Measurements from ENCODE around the gene CEP63. TPM values are rescaled to one million over a fixed set of nuclear protein-coding genes. Genes with fewer than 3 reads are reported as not detected.

CEP63 gene
- total RNA-seq, 1 donor from 2014 or later: 24.8 TPM

DNA sequence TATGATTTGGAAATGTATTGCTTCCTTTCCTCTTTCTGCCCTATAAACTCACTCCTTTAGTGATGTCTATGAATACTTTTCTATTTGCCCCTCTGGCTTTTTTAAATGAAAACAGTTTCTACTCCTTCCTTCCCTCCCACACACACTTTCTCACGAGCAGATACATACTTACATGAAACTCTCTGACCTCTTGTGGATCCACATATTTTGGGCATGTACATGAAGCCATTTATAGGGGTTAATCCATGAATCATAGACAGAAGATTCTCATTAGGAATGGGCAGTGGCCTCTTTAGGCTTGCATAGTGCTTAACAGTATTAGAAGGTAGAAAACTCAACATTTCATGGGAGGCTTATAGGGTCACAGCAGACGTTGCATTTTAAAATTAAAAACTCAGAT lies 24.9 kb upstream of the CEP63 start:
- Mint-ChIP-seq H3K4me1 (ENCODE audit: low read depth) (peaks cover 67% of the 10 kb centered on the region), H3K27ac (ENCODE audit: unreplicated experiment) (peak overlapping the region; percentile 96), H3K36me3 (ENCODE audit: low read depth) (no peaks in the 10 kb centered on the region), H3K9me3 (ENCODE audit: low read depth) (no peaks in the 10 kb centered on the region), H3K27me3 (ENCODE audit: low read depth) (no peaks in the 10 kb centered on the region), H3K4me3 (ENCODE audit: unreplicated experiment) (no peak overlapping the region)
- no peak for DNase-seq (ENCODE audit: low spot score)
- TF ChIP-seq, protein P1, sequence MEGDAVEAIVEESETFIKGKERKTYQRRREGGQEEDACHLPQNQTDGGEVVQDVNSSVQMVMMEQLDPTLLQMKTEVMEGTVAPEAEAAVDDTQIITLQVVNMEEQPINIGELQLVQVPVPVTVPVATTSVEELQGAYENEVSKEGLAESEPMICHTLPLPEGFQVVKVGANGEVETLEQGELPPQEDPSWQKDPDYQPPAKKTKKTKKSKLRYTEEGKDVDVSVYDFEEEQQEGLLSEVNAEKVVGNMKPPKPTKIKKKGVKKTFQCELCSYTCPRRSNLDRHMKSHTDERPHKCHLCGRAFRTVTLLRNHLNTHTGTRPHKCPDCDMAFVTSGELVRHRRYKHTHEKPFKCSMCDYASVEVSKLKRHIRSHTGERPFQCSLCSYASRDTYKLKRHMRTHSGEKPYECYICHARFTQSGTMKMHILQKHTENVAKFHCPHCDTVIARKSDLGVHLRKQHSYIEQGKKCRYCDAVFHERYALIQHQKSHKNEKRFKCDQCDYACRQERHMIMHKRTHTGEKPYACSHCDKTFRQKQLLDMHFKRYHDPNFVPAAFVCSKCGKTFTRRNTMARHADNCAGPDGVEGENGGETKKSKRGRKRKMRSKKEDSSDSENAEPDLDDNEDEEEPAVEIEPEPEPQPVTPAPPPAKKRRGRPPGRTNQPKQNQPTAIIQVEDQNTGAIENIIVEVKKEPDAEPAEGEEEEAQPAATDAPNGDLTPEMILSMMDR (IDR thresholded peaks at IDR 0.05): peak; percentile 25

DNA sequence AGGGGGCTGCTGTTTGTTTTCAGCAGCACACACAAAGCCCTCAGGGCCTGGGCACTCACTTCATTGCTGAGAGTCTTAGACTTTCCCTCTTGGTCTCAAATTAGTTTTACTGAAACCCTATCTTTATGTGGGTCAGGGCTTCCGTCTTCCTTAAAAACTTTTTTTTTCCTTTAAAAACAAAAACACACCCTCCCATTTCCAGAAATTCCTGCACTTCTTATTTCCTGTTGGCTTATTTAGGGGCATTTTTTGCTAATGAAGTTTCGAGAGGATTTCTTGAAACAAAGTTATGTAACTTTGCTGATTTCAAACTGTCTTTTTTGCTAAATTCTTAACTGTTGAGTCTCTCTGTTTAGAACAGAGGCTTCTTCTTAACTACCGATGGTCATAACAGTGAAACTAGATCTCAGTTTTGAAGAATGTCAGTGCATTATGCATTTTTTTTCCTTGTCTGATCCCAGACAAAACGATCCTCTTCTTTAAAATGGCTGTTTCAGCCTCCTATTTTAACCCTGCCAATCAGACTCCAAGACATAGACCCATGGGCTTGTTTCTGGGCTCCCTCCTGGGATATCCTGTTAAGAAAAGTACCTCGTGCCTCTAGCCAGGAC lies 23.4 kb upstream of the CEP63 start:
- no peaks in the 10 kb centered on the region for H3K36me3 Mint-ChIP-seq (ENCODE audit: low read depth)
- peak overlapping the region; percentile 96 for H3K27ac Mint-ChIP-seq (ENCODE audit: unreplicated experiment)
- H3K4me3 Mint-ChIP-seq (ENCODE audit: unreplicated experiment): peak overlapping the region; percentile 50
- no peaks in the 10 kb centered on the region for H3K9me3 Mint-ChIP-seq (ENCODE audit: low read depth)
- H3K27me3 Mint-ChIP-seq (ENCODE audit: low read depth): no peaks in the 10 kb centered on the region
- no peak for DNase-seq (ENCODE audit: low spot score)
- H3K4me1 Mint-ChIP-seq (ENCODE audit: low read depth): peaks cover 78% of the 10 kb centered on the region
- TF ChIP-seq, protein P1 (IDR thresholded peaks at IDR 0.05): no peak

DNA sequence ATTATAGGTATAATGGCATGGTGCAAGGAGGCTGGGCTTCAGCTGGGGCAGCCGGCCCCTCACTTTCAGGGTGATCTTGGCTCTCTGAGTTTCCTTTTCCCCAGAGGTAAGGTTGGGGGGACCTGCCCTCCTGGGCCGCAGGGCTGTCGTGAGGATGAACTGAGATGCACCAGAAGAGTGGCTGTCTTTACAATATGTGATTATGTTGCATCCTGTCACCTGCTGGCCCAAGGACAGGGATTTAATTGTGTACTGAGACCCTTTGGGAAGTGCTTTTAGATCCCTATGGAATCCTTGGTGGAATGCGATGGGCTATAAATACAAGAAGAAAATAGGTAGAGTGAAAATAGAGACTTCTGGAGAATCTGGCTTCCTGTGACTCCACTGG lies 22.2 kb upstream of the CEP63 start:
- DNase-seq (ENCODE audit: low spot score): no peak
- Mint-ChIP-seq H3K27ac (ENCODE audit: unreplicated experiment) (peak overlapping the region; percentile 96), H3K4me3 (ENCODE audit: unreplicated experiment) (peak overlapping the region; percentile 39), H3K9me3 (ENCODE audit: low read depth) (no peaks in the 10 kb centered on the region), H3K27me3 (ENCODE audit: low read depth) (no peaks in the 10 kb centered on the region), H3K4me1 (ENCODE audit: low read depth) (peaks cover 74% of the 10 kb centered on the region), H3K36me3 (ENCODE audit: low read depth) (no peaks in the 10 kb centered on the region)
- TF ChIP-seq, protein P1 (IDR thresholded peaks at IDR 0.05): no peak

DNA sequence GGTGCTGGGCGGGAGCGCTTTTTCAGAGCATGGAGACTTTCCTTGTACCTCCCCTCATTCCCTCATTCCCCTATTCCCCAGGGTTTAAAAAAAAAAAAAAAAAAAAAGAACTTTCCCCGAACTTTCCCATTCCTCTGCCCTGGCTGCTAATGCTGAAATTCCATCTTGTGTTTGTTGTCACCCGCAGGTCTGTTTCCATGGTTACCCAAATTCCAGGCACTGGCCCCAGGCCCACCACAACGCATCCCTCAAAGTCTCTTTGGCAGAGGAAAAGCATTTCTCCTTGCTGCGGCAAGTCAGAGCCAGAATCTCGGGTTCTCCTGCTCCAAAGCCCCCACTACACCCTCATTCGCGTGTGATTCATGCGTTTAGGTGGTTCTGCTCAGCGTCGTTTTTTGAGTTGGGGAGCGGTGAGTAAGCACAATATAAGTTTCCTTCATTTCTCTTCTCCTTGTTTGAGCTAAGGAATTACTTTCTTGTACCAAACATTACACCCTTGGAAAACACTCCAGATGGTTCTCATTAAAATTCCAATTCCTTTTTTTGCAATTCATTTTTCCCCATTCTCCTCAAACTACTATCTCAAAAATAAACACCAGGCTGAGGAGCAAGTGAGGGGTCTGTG lies 21.7 kb upstream of the CEP63 start:
- Mint-ChIP-seq H3K36me3 (ENCODE audit: low read depth) (no peaks in the 10 kb centered on the region), H3K4me1 (ENCODE audit: low read depth) (peaks cover 76% of the 10 kb centered on the region), H3K27ac (ENCODE audit: unreplicated experiment) (peak overlapping the region; percentile 96), H3K4me3 (ENCODE audit: unreplicated experiment) (peak overlapping the region; percentile 39), H3K27me3 (ENCODE audit: low read depth) (no peaks in the 10 kb centered on the region), H3K9me3 (ENCODE audit: low read depth) (no peaks in the 10 kb centered on the region)
- DNase-seq (ENCODE audit: low spot score): no peak
- TF ChIP-seq, protein P1 (IDR thresholded peaks at IDR 0.05): no peak

DNA sequence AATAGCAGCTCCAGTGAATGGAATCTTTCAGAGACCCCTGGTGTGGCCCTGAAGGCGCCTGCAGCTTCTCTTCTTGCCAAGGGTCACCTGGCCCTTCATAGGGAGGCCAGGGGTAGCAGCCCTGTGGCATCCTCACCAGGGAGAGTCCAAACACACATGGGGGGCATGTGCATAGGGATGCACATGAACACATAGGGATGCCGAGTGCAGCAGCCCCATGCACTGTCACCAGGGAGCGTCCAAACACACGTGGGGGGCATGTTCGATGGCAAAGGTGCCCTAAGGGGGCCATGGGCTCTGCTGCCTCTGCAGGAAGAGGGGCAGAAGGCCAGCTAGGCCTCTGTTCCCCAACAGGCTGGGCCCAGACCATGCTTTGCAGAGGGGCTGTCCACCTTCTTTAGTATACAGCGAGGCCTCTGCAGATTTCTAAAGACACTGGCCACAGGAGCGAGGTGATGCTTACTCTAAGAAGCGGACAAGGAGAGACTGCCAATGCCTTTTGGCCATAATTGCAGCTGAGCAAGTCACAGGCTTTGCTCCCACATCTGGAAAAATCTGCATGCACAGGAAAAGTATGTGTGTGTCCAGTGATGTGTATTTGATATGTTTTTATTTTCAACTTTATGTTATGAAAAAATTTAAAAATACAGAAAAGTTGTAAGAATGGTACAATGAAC lies 21.0 kb upstream of the CEP63 start:
- H3K27ac Mint-ChIP-seq (ENCODE audit: unreplicated experiment): peak overlapping the region; percentile 96
- peaks cover 76% of the 10 kb centered on the region for H3K4me1 Mint-ChIP-seq (ENCODE audit: low read depth)
- TF ChIP-seq, protein P1 (IDR thresholded peaks at IDR 0.05): peak; percentile 46

More for the DNA sequence above, 21.0 kb upstream of the CEP63 start:
- DNase-seq (ENCODE audit: low spot score): no peak
- Mint-ChIP-seq H3K36me3 (ENCODE audit: low read depth) (no peaks in the 10 kb centered on the region), H3K27me3 (ENCODE audit: low read depth) (no peaks in the 10 kb centered on the region), H3K9me3 (ENCODE audit: low read depth) (no peaks in the 10 kb centered on the region), H3K4me3 (ENCODE audit: unreplicated experiment) (peak overlapping the region; percentile 39)

All from chondrocyte (in vitro differentiated cells).